Testis (tissue), 3 donors: ENCODE measurements around the gene NRN1L. TPM values are rescaled to one million over a fixed set of nuclear protein-coding genes. Genes with fewer than 3 reads are reported as not detected.
A peak's percentile ranks its signal among the peaks of the same experiment; 100 is the strongest.

ENCODE experiments used
- DNase-seq: peaks from one replicate; pipeline ENCODE4 v3.0.0-alpha.2; 2019
- H3K27ac ChIP-seq, 2 donors: fragments of 200-600 bp; sonication (generic); one replicate each; pipeline ENCODE4 v1.5.1; 2019
- H3K27me3 ChIP-seq: fragments of 200-600 bp; sonication (generic); one replicate; pipeline ENCODE4 v1.5.1; 2019
- H3K36me3 ChIP-seq: fragments of 200-600 bp; sonication (generic); one replicate; pipeline ENCODE4 v1.5.1; 2017; ENCODE audit warnings: low read depth; ENCODE audit errors: missing control alignments
- H3K4me1 ChIP-seq: fragments of 200-600 bp; sonication (generic); one replicate; pipeline ENCODE4 v1.5.1; 2019
- H3K4me3 ChIP-seq, 2 donors: fragments of 200-600 bp; sonication (generic); one replicate each; pipeline ENCODE4 v1.5.1; 2017 to 2019
- H3K9me3 ChIP-seq: fragments of 200-600 bp; sonication (generic); one replicate; pipeline ENCODE4 v1.5.1; 2017
- CTCF ChIP-seq, 3 experiments: fragments of 450-650 bp in 2 of 3; fragments of 200-600 bp in 1 of 3; sonication (generic) in 1 of 3; IDR thresholded peaks; one replicate each; pipeline ENCODE4 v1.5.1; 2016 to 2019; ENCODE audit warnings: antibody characterized with exemption in 3 of 3, mild to moderate bottlenecking in 2 of 3, moderate library complexity in 1 of 3
- POLR2A ChIP-seq: fragments of 450-650 bp; IDR thresholded peaks from one replicate; pipeline ENCODE4 v1.6.1; 2017; ENCODE audit warnings: antibody characterized with exemption, mild to moderate bottlenecking, moderate library complexity
- WGBS, 2 donors: methylation state at CpG; one replicate each; pipeline ENCODE4 v1.1.5; 2018; 5-methylcytosine and 5-hydroxymethylcytosine counted together
- intact Hi-C: fragments of 100-400 bp; cut with DNase I; formaldehyde crosslinking; loops from one replicate; pipeline ENCODE4 v1.15.1; 2023; ENCODE audit warnings: low total_unique reads
- polyA plus RNA-seq: library from polyadenylated mRNA; stranded (reverse); fragments of 350-450 nt; fragmentation: Illumina TruSeq; extraction: RNeasy Lipid Tissue Mini Kit (QIAGEN cat#74804); gene quantifications from one replicate; pipeline ENCODE4 v1.2.3, GENCODE V29; 2014; ENCODE audit warnings: low read depth, low replicate concordance; ENCODE audit not compliant: insufficient read depth
- total RNA-seq, 2 donors: library from RNA; depleted of rRNA; stranded (reverse); fragments of >200 nt; gene quantifications; one replicate each; pipeline ENCODE4 v1.2.3, GENCODE V29; 2016

NRN1L gene
- total and polyA plus RNA-seq, 3 donors from 2014 or later, result 2.9 to 8.1 (median 4.2) TPM

- H3K4me1 ChIP-seq, result peaks cover 13% of the 10 kb centered on the region
- 83 to 86% methylated on average over 6 of the region's 6 CpGs for WGBS, 2 donors
- H3K27ac ChIP-seq, result no peak overlapping the region
- H3K36me3 ChIP-seq, result no peaks in the 10 kb centered on the region
- no peak for DNase-seq
- no peak overlapping the region for H3K4me3 ChIP-seq
- intact Hi-C loops, result loop anchor here (10.0 kb wide), 1 partner anchor 125 kb away; no protein-coding TSS in a partner anchor
- no peaks in the 10 kb centered on the region for H3K27me3 ChIP-seq
- H3K9me3 ChIP-seq, result no peaks in the 10 kb centered on the region
- no peak for TF ChIP-seq POLR2A
- no peak for TF ChIP-seq CTCF (IDR thresholded peaks at IDR 0.05)
Observed at GRCh38 chr16:67919622-67920221, 35.0 kb downstream of the NRN1L start.

- Histone ChIP-seq H3K27ac (no peak overlapping the region), H3K9me3 (no peaks in the 10 kb centered on the region), H3K36me3 (no peaks in the 10 kb centered on the region), H3K27me3 (no peaks in the 10 kb centered on the region), H3K4me1 (peaks cover 17% of the 10 kb centered on the region), H3K4me3 (no peak overlapping the region)
- intact Hi-C loops, result no loop called here
- no peak for TF ChIP-seq CTCF (IDR thresholded peaks at IDR 0.05)
- TF ChIP-seq POLR2A, result no peak
- WGBS, 2 donors, result 82 to 83% methylated on average over 5 of the region's 5 CpGs
- DNase-seq, result no peak
Observed at GRCh38 chr16:67922221-67922620, 37.5 kb downstream of the NRN1L start.

- Histone ChIP-seq H3K27ac (no peak overlapping the region), H3K27me3 (no peaks in the 10 kb centered on the region), H3K36me3 (no peaks in the 10 kb centered on the region), H3K9me3 (no peaks in the 10 kb centered on the region), H3K4me1 (peaks cover 13% of the 10 kb centered on the region), H3K4me3 (no peak overlapping the region)
- intact Hi-C loops, result no loop called here
- TF ChIP-seq POLR2A (no peak), CTCF (IDR thresholded peaks at IDR 0.05) (no peak)
- WGBS, 2 donors, result 77 to 93% methylated on average over 7 to 8 of the region's 8 CpGs
- DNase-seq, result no peak
Observed at GRCh38 chr16:67922740-67923139, 38.1 kb downstream of the NRN1L start.

GRCh38 chr16:67923414-67924116, 38.9 kb downstream of the NRN1L start:
- Histone ChIP-seq H3K27ac (no peak overlapping the region), H3K4me1 (peaks cover 11% of the 10 kb centered on the region), H3K4me3 (no peak overlapping the region), H3K9me3 (no peaks in the 10 kb centered on the region), H3K27me3 (no peaks in the 10 kb centered on the region), H3K36me3 (no peaks in the 10 kb centered on the region)
- TF ChIP-seq CTCF (IDR thresholded peaks at IDR 0.05) (no peak), POLR2A (no peak)
- WGBS, 2 donors, result 81 to 86% methylated on average over 10 of the region's 10 CpGs
- DNase-seq, result peak; percentile 46
- intact Hi-C loops, result no loop called here
